IPS DF 4.7 (cell line): ENCODE data around the gene KRT17.
"Not testable (repeated sequence)": the region's sequence is repeated elsewhere in the genome, so short reads cannot be mapped to it uniquely, and the experiment has no call there.

Source experiments
- DNase-seq: peaks from one replicate; pipeline ENCODE4 v3.0.0-alpha.2; 2013; ENCODE audit warnings: low spot score; ENCODE audit errors: extremely low read depth

The KRT17 gene

DNA sequence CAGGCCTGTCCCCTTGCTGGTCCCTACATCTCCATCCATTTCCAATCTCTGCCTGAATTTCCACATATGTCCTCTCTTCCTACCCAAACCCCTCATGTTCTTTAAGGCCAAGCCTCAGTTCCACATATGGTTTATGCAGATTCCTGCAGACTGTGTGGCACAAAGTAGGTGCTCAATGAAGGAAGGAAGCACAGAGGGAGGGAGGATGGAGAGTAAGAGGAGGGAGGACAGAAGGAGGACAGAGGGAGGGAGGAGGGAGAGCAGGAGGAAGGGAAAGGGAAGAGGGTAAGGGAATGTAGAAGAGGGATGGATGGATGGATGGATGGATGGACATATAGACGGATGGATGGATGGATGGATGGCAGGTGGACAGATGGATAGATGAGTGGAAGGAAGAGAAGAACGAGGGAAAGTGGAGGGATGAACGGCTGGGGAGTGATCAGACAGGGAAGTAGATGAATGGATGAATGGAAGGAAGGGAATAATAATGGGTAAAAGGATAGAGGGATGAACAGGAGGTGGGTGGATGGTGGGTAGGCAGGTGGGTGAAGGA lies 29.9 kb downstream of the KRT17 start:
- no peak for DNase-seq

DNA sequence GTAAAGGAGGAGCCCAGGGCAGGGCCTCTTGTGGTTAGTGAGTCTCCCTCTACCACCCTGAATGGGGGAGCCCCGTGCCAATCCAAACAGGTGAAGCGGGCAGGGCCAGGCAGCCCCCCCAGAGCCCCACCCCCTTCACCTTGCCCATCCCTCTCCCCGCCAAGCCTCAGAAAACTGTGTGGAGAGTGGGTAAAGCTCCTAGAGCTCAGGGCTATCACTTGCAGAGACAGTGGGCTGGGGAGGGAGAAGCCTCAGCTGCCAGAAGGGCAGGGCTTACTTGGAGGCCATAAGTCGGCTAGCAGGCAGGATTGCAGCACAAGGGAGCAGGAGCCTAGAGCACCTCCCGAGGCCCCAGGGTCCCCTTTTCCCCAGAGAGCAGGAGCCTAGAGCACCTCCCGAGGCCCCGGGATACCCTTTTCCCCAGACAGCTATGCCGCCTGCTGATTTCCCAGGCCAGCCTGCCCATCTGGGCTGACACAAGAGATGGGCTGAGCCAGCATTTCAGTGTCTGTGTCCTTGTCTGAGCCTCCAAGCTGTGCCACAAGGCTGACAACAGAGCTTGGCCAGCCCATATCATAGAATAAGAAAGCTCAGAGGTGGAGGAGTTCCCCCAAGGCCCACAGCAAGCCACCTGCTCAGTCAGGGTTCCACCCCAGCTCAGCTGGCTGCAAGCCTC lies 30.9 kb downstream of the KRT17 start:
- DNase-seq = no peak

DNA sequence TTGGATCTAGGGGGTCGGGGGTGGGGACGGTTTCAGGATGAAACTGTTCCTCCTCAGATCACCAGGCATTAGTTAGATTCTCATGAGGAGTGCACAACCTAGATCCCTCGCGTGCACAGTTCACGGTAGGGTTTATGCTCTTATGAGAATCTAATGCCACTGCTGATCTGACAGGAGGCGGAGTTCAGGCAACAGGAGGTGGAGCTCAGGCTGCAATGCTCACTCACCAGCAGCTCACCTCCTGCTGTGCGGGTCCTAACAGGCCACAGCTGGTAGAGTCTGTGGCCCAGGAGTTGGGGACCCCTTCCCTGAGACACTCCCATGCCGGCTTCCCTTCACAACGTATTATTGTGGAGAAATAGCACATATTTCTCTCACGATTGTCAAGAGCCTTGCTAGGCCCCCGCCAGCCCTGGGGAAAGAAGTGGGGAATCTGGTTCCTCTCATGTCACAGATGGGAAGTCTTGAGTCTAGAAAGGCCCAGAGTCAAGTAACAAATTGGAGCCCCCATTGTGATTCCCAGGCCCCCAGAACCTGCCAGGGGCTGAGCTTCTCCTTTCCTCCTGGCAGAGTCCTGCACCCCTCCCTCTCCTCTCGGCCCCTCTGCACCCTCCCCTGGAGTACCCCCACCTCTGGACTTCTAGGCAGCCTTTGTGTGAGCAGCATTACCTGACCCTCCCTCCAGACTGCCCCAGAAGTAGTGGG lies 31.6 kb downstream of the KRT17 start:
- DNase-seq = no peak

DNA sequence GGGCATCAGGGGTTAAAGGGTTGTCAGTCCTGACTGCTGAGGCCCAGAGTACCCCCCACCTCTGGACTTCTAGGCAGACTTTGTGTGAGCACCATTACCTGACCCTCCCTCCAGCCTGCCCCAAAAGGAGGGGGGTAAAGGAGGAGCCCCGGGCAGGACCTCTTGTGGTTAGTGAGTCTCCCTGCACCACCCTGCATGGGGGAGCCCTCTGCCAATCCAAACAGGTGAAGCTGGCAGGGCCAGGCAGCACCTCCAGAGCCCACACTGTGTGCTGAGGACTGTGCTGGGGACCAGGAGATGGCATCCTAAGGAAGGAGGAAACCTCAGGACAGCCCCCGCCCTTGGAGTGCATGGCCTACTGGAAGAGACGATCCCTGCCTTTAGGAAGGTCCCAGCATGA lies 35.1 kb downstream of the KRT17 start:
- DNase-seq = no peak

DNA sequence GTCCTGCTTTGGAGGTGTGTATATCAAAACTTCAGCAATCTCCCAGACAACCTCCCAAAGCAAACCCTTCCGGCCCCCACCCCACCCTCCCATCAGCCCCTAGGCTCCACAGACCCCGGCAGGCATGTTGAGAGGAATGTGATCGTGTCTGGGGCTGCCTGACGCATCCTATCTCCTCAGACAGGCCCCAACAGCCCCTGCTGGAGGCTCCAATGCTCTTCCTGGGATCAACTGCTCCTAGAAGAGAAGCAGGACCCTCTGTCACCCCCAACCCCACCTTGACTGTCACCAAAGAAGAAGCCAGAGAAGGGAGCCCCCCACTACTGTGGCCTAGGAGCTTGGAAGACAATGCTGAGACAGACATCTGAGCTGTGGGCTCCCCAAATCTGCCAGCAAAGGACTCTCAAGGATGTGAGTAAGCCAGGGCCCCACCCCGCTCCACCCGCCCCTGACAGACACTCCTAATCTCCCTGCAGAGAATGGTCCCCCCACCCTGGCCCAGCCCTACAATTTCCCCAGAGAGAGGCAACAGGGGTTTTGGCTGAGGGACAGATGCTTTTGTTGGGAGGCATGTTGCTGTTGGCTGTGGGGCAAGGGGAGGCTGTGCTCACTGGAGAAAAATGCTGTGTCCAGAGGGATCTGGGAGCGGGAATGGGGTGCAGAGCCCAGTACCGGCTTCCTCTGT lies 36.1 kb downstream of the KRT17 start:
- no peak for DNase-seq

DNA sequence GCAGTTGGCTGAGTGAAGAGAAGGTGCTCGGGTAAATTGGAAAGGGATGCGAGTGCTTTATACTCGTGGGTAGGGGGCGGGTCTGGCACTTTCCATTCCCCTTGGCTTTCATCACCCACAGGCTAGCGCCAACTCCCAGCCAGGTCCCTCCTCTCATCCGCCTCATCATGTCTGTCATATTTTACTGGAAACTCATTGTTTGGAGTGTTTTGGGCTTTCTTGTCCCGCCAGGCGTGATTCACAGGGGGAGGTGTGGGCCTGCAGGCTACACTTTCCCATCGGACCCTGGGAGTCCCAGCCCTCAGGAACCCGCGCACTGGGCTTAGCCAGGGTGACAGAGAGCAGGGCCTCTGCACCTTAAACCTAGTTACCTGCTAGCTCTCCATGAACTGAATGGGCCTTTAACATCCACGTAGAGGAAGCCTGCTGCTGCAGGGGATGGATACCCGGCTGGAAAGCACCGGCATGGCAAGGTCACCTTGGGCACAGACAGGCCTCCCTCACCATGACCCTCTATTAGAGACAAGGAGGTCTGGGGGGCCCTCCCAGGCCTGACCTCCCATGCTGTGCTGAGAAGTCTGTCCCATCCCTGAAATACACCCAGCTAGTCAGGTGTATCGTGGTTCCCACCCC lies 37.4 kb downstream of the KRT17 start, which contains the start of gene KRT14:
TSS of gene KRT14 (minus strand) at position 33 of the 633 bp plus-strand sequence. CDS start 61 bp downstream, outside the sequence.
- DNase-seq = no peak

DNA sequence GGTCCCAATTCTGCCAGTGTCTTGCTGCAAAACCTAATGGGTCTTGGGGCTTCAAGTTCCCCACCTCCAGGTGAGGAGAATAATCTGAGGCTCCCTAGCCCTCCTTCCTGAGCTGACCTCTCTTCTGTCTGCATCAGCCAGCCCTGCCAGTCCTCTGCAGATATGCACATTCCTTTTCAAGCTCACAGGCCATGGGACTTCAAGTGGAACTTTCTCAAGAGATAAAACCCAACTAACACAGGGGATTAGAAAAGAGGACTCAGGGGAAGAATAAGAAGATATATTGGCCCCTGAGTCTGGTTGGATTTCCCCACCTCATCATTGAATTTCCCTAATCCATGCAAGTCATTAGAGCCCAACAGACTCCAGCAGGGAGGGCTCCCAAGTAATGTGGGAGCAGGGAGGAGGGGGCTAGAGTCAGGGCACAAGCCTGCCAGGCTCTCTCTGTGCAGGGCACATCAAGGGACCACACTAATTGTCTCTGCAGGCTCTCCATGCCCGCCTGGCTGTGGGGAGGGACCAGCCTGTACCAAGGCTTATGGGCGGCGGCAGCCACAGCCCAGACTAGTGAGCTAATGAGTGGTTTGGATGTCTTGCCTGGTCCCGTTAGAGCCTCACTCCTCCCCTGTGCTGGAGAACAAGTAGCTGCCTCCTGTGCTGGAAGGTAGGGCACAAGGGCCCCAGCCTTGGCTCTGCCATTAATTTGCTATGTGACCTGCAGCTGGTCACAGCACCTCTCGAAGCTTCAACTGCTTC lies 38.9 kb downstream of the KRT17 start:
- DNase-seq = no peak

DNA sequence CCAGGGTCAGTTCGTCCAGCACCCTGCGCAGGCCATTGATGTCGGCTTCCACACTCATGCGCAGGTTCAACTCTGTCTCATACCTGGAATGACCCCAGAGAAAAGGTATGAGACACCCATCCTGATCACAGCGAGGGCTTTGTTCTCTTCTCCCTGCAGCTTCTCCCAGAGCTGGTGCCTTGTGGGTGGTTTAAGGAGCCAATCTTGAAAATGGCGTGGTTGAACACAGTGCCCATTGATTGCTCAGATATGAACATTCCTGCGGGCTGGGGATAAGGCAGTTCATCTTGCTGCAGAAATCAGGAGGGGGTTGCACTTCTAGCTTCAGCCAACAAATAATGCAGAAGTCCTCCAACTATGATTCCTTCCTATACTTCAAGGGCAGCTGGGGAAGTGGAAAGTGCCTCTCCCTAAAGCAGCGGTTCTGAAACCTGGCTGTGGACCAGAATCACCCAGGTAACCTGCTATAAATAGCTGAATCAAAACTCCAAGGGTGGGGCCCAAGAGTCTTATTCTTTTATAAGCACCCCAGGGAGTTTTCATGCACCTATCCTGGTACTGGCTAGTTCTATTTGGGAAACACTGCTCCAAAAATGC lies 39.9 kb downstream of the KRT17 start:
- not testable (repeated sequence) for DNase-seq

DNA sequence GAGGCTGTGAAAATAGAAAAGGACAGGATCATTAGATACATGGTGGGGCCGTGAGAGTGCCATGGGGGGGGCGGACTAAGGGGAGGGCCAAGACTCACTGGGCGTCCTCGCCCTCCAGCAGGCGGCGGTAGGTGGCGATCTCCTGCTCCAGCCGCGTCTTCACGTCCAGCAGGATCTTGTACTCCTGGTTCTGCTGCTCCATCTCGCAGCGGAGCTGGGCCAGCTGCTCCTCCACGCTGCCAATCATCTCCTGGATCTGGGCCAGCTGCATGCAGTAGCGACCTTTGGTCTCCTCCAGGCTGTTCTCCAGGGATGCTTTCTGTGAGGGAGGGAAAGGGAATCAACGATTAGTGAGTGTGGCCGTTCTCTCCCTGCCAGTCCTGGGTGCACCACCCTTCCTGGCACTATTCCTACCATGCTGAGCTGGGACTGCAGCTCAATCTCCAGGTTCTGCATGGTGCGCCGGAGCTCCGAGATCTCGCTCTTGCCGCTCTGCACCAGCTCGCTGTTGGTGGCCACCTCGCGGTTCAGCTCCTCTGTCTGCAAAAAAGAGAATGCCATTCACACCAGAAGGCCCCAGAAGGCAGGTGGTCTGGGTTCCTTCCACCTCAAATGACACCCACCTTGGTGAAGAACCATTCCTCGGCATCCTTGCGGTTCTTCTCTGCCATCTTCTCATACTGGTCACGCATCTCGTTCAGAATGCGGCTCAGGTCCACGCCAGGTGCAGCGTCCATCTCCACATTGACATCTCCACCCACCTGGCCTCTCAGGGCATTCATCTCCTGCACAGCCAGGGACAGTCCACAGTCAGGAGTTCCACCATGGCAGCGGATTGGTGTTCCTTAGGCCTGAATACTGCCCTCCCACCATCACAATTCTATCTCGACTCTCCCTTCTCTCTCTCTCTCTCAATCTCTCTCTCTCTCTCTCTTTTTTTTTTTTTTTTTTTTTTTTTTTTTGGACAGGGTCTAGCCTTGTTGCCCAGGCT lies 40.9 kb downstream of the KRT17 start:
- no peak for DNase-seq

DNA sequence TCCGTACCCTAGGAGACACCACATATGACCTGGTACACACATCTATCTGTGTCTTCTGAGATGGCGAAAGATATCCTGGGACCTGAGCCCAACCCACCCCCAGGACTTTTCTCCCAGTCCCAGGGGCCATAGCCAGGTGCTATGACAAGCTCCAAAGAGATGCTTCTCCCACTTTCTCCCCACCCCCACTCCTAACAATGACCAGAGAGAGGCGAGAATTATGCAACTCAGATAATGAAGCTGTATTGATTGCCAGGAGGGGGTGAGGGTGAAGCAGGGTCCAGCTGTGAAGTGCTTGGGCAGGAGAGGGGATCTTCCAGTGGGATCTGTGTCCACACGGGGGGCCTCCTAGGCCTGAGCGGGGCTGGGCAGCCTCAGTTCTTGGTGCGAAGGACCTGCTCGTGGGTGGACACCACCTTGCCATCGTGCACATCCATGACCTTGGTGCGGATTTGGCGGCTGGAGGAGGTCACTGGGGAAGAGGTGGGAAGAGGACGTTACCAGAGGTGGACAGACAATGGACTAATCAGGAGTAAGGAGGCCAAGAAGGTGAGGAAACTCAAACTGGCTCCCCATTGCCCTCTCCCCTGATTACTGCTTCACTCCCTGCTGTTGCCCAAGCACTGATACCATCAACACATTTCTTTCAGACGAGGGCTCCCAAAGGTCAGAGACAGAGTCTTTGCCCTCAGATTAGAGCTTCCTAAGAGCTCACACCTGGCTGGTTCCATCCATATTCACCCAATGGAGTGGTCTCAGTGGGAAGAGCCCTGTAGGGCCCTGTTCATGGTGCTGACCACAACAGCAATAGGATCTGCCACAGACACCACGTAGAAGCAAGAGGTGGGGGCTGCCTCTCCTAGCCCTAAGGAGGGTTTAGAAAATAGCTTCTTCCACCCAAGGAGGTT lies 42.1 kb downstream of the KRT17 start:
- not testable (repeated sequence) for DNase-seq

DNA sequence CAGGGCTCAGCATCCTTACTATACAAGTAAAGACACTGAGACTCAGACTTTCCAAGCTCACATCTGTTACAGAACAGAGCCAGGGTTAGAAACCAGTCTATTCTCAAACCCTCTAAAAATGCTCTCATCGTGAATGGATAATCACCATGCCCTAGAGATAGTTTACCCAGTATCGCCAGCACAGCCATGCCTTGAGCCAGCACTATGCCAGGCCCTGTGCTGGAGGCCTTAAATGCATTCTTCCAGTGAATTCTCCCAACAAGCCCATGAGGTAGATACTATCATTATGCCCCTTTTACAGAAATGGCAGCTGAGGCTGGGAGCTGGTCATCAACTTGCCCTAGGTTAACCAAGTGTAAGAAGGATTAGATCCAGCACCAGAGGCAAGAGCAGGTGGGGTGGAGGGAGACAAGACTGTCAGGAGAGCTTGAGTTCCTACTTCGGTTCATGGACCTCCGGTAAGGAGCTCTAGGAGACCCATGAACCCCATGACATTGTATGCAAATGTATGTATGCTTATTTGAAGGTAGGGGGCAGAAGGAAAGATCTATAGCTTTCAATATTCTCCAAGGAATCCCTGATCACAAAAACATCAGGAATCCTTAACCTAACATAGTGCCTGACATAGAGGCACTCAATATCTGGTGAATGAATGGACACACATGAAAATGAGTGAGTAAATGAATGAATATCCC lies 42.9 kb downstream of the KRT17 start:
- DNase-seq = no peak

DNA sequence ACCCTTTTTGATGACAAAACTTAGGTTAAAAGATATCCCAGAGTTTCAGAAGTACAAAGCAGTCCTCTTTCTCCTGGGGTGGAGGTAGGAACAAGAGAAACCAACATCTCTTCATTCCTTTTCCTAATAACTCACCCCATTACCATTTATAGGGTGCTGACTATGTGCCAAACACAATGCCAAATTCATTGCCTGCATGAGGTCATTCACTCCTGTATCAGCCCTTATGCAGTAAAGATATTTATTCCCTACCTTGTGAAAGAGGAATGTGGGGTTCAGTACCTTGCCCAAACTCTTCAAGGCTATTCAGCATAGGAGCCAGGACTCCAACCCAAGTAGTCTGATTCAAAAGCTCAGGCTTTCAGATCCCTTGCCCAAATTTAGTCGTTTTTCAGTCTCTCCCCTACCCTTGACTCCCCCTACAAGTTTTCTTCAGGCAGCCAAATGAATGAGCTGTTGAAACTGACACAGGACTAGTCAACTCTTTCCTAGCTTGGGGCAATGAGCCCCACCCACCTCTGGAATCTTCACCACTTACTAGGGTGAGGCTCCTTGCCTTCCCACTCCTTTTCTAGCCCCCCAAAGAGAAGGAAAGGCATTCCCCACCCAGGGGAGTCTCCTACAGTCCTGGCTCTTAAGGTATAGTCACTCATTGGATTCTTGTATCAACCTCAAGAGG lies 43.5 kb downstream of the KRT17 start:
- DNase-seq = no peak

DNA sequence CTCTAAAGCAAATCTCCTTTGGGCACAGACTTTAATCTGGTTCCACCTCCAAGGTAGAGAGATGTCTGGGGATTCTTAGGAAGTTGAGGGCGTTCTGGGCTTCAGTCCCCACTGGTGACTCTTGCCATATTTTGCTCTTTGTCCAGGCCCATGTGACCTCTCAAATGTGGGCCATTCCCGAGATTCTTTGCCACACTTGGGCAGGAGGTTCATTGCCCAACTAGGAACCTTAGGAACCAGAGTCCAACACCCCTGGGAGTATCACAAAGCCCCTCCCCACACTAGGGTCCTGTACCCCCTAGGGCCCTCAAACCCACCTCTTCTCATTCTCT lies 44.2 kb downstream of the KRT17 start:
- DNase-seq = no peak

DNA sequence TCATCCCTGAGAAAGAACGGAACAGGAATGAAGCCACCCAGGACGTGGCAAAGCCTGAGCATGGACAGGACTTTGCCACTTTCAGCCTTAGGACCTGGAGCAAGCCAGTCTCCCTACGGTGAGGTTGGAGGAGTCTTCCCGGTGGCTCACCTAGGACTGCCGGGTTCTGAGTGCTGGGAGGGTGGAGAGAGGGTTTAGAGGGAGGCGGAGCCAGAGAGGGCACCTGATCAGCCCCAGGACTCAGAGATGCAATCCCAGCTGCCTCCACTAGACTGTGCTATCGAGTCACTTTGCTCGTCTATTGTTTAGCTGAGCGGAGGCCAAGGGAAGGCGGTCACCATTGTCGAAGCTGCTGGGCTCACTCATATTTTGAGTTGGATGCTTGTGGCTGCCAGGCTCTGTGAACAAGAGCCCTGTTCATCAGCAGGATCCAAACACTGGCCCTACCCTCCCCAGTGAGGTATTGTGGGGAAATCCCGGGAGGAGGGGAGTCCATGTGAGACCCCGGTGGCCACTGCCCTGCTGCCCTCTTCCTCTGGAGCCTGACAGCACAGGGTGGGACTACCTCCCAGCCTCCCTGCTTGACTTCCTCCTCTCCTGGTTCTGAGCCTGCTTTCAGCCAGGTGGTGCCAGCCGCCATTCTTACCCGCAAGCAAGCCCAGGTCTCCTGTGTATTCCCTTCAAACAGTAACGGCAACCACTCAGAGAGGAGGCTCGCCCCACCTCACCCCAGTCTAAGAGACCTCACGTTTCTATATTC lies 44.7 kb downstream of the KRT17 start:
- DNase-seq = peak; percentile 95

DNA sequence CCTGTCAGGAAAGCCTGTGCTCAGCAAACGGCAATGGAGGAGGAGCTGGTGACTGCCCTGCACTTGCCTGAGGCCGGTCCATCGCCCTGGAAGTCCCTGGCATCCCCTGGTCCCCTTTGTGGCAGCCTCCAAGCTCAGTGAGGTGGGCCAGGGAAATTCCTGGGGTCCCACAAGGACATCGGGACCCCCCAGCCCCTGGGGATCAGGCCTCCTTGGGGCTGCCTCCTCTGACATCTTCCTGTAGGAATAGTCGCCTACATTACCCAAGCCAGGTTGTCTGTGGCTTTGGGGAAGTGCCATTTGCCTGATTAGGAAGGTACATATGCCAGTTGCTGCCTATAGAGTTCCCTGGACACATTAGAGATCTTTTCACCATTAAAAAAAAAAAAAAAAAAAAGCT lies 45.4 kb downstream of the KRT17 start:
- no peak for DNase-seq

DNA sequence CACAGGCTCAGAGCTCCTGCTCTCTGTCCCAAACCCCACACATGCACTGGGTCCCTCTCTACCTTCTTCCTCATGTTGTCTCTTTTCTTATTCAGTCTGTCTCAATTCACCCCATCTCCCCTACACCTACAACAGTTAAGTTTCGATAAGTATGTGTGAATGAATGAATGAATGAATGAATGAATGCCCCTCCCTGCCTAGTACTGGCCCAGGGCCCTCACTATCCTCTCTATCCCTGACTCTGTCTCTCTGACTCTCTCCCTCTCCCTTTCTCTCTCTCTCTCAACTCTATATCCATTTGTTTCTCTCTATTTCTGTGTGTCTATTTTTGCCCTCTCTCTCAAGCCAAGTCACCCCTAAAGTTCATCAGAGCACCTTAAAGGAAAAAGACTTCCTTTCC lies 45.8 kb downstream of the KRT17 start:
- no peak for DNase-seq
